Activated T-helper 17 cell treated with anti-CD3 and anti-CD28 coated beads, Interleukin-2, amount 50 U/mL, for 72 hours (primary cell): Measurements from ENCODE around the gene CCDC88C. TPM values are rescaled to one million over a fixed set of nuclear protein-coding genes. Genes with fewer than 3 reads are reported as not detected.

Source experiments
- ATAC-seq: fragments of 150-1000 bp; cut with Tn5 transposase; replicated peaks from 2 replicates; pipeline ENCODE4 v1.10.0; 2021; ENCODE audit warnings: mild to moderate bottlenecking, moderate library complexity
- H3K27ac Mint-ChIP-seq: one replicate; pipeline ENCODE4 v1.8.0; 2022; ENCODE audit warnings: mixed read lengths
- H3K27me3 Mint-ChIP-seq: one replicate; pipeline ENCODE4 v1.8.0; 2022; ENCODE audit warnings: mixed read lengths
- H3K36me3 Mint-ChIP-seq: one replicate; pipeline ENCODE4 v1.8.0; 2022; ENCODE audit warnings: low read depth, mild to moderate bottlenecking, mixed read lengths
- H3K4me1 Mint-ChIP-seq: one replicate; pipeline ENCODE4 v1.8.0; 2022; ENCODE audit warnings: mixed read lengths
- H3K4me3 Mint-ChIP-seq: one replicate; pipeline ENCODE4 v1.8.0; 2022; ENCODE audit warnings: mild to moderate bottlenecking, mixed read lengths
- H3K9me3 Mint-ChIP-seq: one replicate; pipeline ENCODE4 v1.8.0; 2022; ENCODE audit warnings: mixed read lengths
- total RNA-seq, 2 donors: library from RNA; stranded (reverse); gene quantifications; one replicate each; pipeline ENCODE4 v1.2.3, GENCODE V29; 2022

CCDC88C gene
- total RNA-seq, 2 donors from 2014 or later, result 143 to 172 TPM

DNA sequence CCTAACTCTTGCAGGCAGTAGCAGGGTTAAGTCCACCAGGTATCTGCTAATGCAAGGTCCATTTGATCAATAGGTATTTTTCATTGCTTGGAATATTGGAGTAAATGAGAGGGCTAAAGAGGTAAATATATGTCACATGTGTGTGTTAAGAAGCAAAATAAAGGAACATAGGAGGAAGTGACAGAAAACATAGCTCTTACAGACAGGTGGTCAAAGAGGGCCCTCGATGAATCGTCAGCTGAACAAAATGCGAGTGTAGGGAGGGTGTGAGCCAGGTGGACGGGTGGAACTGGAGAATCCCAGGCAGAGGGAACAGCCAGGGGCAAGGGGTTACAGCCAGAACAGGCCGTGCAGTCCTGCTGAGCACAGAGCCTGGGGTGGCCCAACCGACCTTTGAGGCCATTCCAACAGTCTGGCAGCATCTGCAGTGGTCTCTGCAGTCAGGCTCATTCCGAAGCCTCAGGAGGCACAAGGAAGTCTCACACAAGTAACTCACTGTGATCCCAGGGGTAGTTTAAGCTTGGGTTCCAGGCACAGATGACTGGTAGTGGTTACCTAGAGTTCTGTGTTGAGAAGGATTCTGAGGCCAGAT, 43.2 kb downstream of the CCDC88C start:
- H3K4me1 Mint-ChIP-seq, result peaks cover 75% of the 10 kb centered on the region
- H3K4me3 Mint-ChIP-seq, result peak overlapping the region; percentile 94
- H3K36me3 Mint-ChIP-seq, result peaks cover 58% of the 10 kb centered on the region
- no peaks in the 10 kb centered on the region for H3K27me3 Mint-ChIP-seq
- peak overlapping the region; percentile 91 for H3K27ac Mint-ChIP-seq
- H3K9me3 Mint-ChIP-seq, result no peaks in the 10 kb centered on the region
- ATAC-seq, result no peak

- peaks cover 82% of the 10 kb centered on the region for H3K4me1 Mint-ChIP-seq
- peak; percentile 65 for ATAC-seq
- H3K27me3 Mint-ChIP-seq, result no peaks in the 10 kb centered on the region
- H3K27ac Mint-ChIP-seq, result peak overlapping the region; percentile 91
- H3K4me3 Mint-ChIP-seq, result peak overlapping the region; percentile 94
- no peaks in the 10 kb centered on the region for H3K9me3 Mint-ChIP-seq
- peaks cover 53% of the 10 kb centered on the region for H3K36me3 Mint-ChIP-seq
These were observed 43.9 kb downstream of the CCDC88C start for GRCh38 chr14:91373591-91374254.

DNA sequence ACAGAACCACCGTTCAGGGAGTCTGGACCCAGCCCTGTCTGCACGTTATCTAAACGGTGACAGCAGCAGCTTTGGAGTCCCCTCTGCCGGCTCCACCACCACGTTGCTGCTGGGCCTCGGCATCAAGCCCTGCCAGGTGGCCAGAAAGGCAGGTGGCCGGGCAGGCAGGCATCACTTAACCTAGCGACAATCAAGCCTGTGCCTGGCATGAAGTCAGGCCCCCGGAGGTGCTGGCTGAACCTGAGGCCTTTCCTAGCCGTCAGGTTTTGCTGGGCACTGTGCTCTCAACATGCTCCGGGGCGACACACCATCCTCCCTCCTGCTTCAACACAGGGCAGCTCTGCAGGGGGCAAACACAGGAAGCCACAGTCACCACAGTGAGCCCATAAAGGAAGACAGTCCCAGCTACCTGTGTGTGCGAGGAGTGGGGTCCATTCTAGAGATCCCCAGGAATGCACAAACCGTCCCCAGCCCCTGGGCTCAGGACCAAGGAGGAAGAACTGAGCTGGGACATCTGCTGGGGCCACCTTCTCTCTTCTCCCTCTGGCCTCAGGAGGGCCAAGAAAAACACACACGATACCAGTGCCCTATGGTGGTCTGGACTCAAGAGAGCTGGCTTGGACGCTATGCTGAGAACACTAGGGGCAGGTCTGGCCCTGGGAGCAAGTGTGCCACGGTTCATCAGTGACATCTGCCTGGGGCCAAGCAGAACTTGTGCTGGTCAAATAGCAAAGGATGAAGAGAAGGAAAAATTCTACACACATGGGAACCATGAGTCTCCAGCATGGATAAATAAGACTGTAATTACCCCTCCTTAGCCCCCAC, 44.7 kb downstream of the CCDC88C start:
- Mint-ChIP-seq H3K4me3 (peak overlapping the region; percentile 94), H3K27me3 (no peaks in the 10 kb centered on the region), H3K27ac (peak overlapping the region; percentile 91), H3K9me3 (no peaks in the 10 kb centered on the region), H3K4me1 (peaks cover 77% of the 10 kb centered on the region), H3K36me3 (peaks cover 44% of the 10 kb centered on the region)
- peak; percentile 16 for ATAC-seq

GRCh38 chr14:91371990-91372375, 45.6 kb downstream of the CCDC88C start:
- Mint-ChIP-seq H3K4me1 (peaks cover 82% of the 10 kb centered on the region), H3K27ac (peak overlapping the region; percentile 91), H3K36me3 (peaks cover 38% of the 10 kb centered on the region), H3K4me3 (peak overlapping the region; percentile 94), H3K27me3 (no peaks in the 10 kb centered on the region), H3K9me3 (no peaks in the 10 kb centered on the region)
- no peak for ATAC-seq

DNA sequence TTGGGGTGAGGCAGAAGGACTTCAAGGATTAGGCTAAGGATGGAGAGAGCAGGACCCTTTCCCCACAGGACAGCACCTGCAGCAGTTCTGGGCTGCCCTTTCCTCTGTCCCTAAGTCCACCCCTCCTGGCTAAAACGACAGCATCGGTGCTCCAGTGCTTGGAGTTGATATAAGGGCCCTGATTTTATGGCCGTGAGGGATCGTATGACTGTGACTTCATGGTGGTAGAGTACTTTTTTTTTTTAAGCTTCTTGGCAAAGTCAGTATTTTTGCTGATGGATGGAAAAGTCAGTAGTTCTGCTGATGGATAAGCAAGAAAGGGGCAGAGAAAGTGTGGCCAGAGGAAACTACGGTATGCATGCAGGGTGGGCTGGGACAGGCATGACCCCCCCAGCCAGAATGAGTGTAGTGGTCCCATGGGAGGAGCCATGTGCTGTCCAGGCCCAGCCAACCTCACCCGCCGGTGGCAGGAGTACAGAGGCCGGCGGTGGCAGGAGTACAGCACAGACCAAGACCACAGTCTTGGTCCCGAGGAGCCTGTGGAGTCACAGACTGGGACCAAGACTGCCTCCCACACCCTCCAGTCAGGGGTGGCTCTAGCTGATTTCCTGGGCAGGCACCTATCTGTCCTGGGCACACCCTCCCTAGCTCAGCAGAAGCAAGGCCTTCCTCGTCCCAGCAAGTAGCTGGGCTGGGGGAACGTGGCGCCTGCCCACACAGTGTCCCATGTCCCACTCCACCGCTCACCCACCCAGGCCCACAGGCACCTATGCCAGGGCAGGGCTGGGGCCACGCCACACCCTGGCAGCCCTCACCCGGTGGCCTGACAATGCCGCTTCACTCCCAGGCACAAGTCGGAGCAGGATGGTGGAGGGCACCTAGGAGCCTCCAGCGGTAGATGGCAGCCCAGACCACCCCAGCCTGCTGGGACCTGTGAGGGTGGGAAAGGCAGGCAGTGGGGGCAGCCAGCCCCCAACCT, 46.3 kb downstream of the CCDC88C start:
- peak overlapping the region; percentile 91 for H3K27ac Mint-ChIP-seq
- ATAC-seq, result peak; percentile 49
- H3K27me3 Mint-ChIP-seq, result no peaks in the 10 kb centered on the region
- H3K4me1 Mint-ChIP-seq, result peaks cover 82% of the 10 kb centered on the region
- peaks cover 33% of the 10 kb centered on the region for H3K36me3 Mint-ChIP-seq
- no peaks in the 10 kb centered on the region for H3K9me3 Mint-ChIP-seq
- peak overlapping the region; percentile 94 for H3K4me3 Mint-ChIP-seq

DNA sequence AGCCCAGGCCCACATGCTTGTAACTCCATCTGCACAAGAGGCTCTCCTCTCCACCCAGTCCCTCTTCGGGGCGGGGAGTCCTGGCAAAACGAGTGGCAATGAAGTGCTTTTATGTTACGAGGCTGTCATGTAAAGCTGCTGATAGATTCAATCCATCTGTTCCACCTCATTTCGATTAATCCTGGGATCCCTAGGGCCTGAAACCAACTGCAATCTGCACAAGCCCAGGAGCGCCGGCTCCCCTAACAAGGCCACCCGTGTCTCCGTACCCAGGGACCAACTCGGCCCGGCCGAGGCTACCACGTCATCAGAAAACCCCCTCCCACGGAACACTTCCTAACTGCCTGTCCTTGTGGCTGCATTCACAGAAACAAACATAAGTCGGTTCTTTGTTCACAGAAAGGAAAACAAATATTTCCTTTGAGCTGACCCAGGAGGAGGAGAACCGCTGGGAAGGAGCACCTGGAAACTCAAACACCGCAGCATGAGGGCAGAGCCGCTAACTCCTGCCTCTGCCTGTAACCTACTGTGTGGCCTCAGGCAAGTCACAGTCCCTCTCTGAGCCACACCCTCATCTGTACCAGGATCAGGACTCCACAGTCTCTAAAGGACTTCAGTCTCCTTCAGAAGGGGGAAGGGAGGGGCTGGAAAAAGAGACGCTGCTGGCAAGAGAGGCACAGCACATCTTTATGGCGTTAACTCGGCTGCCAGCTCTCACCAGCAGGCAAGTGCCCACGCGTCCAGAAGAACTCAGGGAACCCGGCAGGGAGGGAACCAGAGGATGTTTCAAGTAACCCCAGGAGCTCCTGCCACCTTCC, 47.8 kb downstream of the CCDC88C start:
- peak; percentile 46 for ATAC-seq
- Mint-ChIP-seq H3K27ac (peak overlapping the region; percentile 91), H3K9me3 (no peaks in the 10 kb centered on the region), H3K36me3 (peaks cover 22% of the 10 kb centered on the region), H3K4me1 (peaks cover 75% of the 10 kb centered on the region), H3K4me3 (peak overlapping the region; percentile 94), H3K27me3 (no peaks in the 10 kb centered on the region)

GRCh38 chr14:91368776-91369416, 48.7 kb downstream of the CCDC88C start:
- peak overlapping the region; percentile 91 for H3K27ac Mint-ChIP-seq
- H3K4me3 Mint-ChIP-seq, result peak overlapping the region; percentile 94
- H3K36me3 Mint-ChIP-seq, result peaks cover 21% of the 10 kb centered on the region
- H3K27me3 Mint-ChIP-seq, result no peaks in the 10 kb centered on the region
- H3K4me1 Mint-ChIP-seq, result peaks cover 66% of the 10 kb centered on the region
- ATAC-seq, result no peak
- no peaks in the 10 kb centered on the region for H3K9me3 Mint-ChIP-seq

DNA sequence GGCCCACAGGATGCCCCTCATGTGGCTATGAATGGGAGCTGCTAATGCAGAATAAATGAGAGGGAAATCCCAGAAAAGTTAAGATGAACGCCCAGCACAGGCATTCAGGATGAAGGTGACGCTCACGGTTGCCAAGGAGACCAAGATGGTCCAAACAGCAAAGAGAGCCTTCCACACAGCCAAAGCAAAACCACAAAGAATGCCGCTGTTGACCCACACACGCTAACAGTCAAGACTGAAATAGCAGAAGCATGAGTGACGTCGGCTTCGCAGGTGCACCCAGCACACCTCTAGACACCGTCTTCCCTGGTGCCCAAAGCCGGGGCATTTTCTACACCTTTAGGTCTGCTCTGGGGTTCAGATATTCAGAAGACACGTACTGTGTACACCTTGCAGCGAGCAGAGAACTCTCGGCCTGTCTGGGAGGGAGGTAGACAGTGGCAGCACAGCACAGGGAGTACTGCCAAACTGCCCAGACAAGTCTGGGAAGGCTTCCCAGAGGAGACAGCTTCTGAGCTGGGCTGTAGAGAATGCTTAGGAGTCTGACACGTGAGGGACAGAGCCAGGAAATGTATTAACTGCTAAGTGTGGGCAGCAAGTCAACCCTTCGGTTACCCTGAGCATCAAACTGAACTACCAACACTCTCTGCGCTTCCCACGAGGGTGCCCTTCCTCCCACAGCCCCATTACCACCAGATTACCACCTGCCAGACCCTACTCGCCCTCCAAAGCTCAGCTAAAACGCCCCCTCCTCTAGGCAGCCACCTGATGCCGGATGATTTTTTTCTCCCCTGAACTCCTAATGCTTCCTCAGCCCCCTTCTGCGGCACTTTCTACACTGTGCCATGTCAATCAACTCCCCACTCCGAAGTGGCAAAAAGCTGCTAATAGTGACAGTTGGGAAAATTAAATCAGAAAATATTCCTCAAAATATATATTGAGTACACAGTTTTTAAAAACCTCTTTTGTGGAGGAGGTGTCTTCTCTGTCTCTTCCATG, 50.1 kb downstream of the CCDC88C start:
- Mint-ChIP-seq H3K27ac (peak overlapping the region; percentile 91), H3K36me3 (peaks cover 15% of the 10 kb centered on the region), H3K4me1 (peaks cover 53% of the 10 kb centered on the region), H3K27me3 (no peaks in the 10 kb centered on the region), H3K4me3 (peak overlapping the region; percentile 94), H3K9me3 (no peaks in the 10 kb centered on the region)
- peak; percentile 61 for ATAC-seq

GRCh38 chr14:91366749-91367148, 50.9 kb downstream of the CCDC88C start:
- Mint-ChIP-seq H3K27ac (peak overlapping the region; percentile 91), H3K4me3 (peak overlapping the region; percentile 94), H3K27me3 (no peaks in the 10 kb centered on the region), H3K36me3 (peaks cover 19% of the 10 kb centered on the region), H3K9me3 (no peaks in the 10 kb centered on the region), H3K4me1 (peaks cover 47% of the 10 kb centered on the region)
- ATAC-seq, result no peak

- Mint-ChIP-seq H3K36me3 (peaks cover 17% of the 10 kb centered on the region), H3K4me1 (peaks cover 43% of the 10 kb centered on the region), H3K27ac (peak overlapping the region; percentile 91), H3K9me3 (no peaks in the 10 kb centered on the region), H3K4me3 (peak overlapping the region; percentile 6), H3K27me3 (no peaks in the 10 kb centered on the region)
- ATAC-seq, result no peak
These were observed 52.1 kb downstream of the CCDC88C start for GRCh38 chr14:91365552-91365951.

DNA sequence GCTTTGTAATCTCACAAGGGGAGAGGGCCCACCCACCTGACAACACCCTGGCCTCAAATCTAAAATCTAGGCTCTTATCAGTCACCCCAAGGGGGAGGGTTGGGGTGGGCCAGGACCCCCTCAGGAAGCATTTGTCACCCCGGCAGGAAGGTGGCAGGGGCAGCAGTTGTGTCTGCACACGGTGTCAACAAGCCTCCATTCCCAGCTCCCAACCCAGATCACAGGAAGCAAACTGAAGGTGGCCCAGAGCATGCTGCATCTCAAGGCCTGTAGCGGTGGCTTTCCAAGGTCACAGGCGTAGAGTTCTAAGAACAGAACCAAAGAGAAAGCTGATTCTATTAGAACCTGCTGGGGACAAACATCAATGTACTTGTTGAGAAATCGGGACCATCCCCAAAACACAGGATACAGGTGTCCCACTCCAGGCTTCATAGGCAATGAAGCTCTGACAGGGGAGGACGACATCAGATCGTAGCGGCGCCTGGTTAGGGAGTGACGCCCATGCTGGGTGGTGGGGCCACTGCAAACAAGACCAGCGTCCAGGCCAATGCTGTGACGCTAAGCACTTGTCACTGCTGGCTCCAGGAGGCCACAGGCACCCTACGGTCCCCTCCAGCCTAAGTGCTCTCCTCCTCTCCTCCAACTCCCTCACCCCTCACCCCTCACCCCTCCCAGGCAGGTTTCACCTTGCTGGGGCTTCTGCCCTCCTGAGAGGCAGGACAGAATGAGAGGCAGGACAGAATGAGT, 52.9 kb downstream of the CCDC88C start:
- H3K27ac Mint-ChIP-seq, result peak overlapping the region; percentile 37
- H3K4me1 Mint-ChIP-seq, result peaks cover 41% of the 10 kb centered on the region
- no peaks in the 10 kb centered on the region for H3K9me3 Mint-ChIP-seq
- no peak for ATAC-seq
- H3K36me3 Mint-ChIP-seq, result peaks cover 18% of the 10 kb centered on the region
- H3K27me3 Mint-ChIP-seq, result no peaks in the 10 kb centered on the region
- H3K4me3 Mint-ChIP-seq, result no peak overlapping the region
